T-helper 1 cell treated with Interleukin-12 subunit alpha and Interleukin-12 subunit beta and Interleukin-4 antibody, amounts not matched to agents 30 ng/mL and 1 ng/mL, for 36 hours (primary cell): ENCODE data around the gene KRT13. TPM values are rescaled to one million over a fixed set of nuclear protein-coding genes. Genes with fewer than 3 reads are reported as not detected.

Experiments
- intact Hi-C: fragments of 100-400 bp; cut with micrococcal nuclease; formaldehyde crosslinking; loops from one replicate; pipeline ENCODE4 v1.15.1; 2024
- total RNA-seq: library from RNA; stranded (reverse); gene quantifications from 2 replicates; pipeline ENCODE4 v1.2.3, GENCODE V29; 2022

Gene KRT13
- total RNA-seq, 1 donor from 2014 or later = not detected

DNA sequence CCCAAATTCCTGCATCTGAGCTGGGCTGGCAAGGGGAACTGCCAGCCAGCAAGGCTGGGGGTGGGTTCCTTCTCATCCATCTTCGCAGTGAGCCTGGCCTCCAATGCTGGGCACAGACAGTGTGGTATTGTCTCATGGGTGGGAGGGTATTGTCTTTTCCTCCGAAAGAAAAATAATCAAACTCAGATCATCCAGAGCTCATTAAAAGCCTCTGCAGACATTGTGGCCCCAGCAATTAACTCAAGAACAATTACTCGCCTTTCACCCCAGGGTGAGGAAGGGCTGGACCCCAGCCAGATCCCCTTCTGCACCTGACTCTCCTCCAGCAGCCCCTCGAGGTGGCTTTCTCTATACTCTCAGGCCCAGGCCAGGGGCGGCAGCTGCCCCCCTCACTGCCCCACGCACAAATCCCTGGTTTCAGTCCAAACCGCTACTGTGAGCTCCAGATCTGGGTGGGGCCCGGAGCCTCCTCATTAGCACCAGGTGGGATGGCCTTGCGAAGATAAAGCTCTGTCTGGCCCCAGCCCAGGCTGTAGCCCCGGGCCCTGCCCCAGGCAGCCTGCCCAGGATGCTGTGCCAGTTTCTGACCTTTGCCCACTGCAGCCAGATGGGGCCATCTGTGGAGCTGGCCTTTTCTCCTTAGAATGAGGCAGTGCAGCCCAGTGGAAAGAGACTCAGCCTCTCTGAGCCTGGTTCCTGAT is 15.6 kb upstream of the KRT13 start:
- intact Hi-C loops = no loop called here

DNA sequence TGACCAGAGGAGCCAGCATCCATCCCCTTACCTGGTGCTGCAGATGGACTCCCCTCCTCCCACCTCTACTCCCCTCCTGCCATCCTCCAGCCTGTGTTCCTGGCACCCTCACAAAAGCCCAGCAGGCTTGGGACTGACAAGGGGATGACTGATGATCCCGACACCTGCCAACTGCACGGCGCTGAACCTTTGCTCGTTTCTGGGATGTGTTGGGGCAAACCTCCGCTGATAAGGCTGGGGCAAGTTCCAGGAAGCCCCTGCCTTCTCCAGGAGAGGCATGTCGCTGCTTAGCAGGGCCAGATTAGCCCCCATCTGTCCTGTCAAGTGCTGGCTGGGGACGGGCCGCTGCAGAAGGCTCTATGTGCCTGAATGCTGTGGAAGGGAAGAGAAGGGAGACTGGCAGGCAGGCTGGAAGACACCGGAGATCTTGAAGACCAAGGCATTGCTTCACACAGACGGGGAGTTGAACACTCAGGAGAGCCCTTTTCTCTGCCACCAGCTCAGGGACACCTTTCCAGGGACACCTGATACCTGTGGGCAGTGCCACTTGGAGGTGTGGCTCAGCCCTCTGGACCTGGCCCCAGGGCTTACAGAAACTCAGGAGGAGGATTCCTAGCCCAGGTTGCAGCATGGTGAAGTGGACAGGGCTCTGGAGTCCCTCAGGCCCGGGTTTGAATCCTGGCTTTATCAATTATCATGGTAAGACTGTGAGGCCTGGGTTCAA is 14.3 kb upstream of the KRT13 start:
- intact Hi-C loops = no loop called here

DNA sequence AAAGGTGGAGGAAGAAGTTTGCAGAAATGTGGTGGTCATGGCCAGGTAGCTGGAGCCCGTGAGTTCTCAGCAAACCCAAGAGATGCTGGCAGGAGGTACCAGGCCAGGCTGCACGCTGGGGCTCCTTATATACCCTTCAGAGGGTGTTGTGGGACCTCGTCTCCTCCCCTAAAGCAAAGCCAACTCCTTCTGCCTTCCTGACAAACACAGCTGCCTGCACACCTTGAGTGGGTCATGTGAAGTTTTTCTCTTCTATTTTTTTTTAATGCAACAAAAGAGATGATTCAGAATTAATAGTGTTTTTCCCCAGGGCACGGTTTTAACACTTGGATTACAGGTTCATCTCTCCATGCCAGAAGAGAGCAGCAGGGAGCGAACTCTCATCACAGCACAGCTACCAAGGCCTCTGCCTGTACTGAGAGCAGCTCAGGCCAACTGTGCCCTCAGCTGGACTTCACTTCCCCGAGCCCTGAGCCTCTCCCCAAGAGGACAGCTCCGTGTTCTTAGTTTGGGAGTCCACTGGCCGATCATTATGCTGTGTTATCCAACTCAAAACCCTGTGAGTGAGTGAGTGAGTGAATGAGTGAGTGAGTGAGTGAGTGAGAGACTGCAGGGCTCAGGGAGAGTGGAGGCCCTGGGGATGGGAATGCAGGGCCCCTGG is 13.5 kb upstream of the KRT13 start, which contains the start of gene KRT15:
Gene KRT15 (minus strand): TSS at position 102 of the 661 bp plus-strand sequence. CDS start 63 bp downstream, at position 39.
- intact Hi-C loops = no loop called here

DNA sequence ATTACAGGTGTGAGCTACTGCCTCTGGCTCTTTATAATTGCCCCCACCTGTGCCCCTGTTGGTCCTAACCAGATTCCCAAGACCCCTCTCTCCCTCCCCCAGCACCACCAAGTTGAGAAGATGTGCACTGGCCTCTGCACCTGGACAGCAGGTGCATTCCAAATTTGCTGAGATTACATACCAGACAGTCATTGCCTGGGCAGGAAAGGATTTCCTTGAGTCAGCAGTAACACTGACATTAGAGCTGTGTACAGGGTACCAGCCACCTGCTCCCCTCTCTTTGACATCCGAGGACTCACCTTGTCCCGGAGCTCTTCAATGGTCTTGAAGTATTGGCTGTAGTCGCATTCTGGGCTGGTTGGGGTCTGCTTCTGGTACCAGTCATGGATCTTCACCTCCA is 12.6 kb upstream of the KRT13 start:
- intact Hi-C loops = no loop called here

DNA sequence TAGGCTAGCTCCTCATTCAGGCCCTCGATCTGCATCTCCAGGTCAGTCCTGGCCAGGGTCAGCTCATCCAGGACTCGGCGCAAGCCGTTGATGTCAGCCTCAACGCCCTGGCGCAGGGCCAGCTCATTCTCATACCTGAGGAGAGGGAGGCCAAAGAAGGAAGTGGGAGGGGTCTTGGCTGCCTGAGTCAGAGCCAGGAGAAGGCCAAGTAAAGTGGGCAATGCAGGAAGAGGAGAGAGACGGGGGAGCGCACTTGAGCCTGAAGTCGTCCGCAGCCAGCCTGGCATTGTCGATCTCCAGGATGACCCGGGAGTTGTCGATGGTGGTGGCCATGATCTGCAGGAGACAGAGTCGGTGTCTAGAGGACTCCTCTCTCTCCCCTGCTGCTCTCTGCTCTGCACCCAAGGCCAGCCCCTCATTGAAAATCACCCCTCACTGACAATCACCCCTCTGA is 11.4 kb upstream of the KRT13 start:
- intact Hi-C loops = no loop called here

DNA sequence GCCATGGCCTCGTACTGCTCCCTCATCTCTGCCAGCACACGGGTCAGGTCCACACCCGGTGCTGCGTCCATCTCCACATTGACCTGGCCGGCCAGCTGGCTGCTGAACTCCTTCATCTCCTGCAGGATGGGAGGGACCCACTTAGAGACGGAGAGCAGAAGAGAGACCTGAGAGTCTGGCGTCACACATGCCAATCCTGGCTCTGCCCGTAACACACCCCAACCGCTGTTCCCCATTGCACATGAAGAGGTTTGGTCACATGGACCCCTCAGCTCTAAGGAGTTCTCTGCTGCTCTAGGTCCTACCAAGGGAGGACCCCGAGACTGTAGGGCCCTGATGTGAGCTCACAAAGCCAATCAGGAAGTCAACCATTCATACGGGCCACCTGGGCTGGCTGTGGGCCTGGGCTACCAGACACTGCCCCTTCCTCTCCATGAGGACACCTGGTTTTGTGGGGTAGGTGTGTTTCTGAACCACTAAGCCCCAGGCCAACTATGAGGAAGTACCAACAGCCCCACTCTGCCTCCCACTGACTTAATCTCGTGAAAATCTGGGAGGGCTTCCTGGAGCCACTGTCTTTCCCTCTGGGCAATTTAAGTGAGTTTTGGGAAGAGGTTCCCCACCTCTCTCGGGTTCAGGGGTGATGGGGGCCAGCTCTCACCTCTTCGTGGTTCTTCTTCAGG is 10.9 kb upstream of the KRT13 start:
- intact Hi-C loops = no loop called here

DNA sequence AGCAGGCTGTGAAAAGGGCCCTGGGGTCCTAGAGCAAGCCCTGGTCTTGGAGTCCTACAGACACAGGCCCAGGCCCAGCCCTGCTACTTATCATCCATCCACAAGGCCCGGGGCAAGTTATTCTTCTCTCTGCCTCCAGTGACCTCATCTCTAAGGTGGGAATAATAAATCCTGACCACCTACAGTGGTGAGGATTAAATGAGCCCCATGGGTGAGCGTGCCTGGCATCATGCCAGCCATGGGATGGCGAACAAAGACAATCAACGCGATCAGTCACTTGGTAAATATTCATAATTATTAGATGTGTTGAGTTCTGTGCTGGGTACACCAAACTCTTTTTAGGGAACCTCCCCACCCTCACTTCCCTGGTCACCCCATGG is 7.7 kb upstream of the KRT13 start:
- intact Hi-C loops = no loop called here

DNA sequence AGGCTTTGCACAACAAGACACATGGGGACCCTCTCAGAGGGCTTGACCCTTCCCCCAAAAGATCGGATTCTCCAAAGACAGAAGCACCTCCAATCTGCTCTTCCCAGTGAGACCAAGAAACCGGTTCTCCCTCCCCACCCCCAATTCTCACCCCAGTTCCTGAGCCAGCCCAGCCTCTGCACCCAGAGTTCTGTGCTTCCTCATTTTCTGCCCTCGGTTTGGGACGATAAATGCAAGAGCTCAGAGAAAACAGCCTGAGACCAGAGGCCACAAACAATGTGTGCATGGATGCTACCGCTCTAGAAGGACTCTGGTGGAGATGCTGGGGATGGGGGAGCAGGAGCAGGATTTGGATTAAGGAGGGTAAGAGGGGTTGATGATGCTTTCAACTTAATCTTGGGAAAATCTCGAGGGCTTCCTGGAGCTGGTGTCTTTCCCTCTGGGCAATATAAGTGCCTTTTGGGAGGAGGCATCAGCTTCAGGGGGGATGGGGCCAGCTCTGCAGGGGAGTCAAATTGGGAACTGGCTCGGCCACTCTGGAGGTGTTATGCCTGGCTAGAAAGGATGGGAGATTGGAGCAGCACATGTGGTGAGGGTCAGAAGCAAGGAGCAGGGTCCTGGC is 7.2 kb upstream of the KRT13 start:
- intact Hi-C loops = no loop called here

DNA sequence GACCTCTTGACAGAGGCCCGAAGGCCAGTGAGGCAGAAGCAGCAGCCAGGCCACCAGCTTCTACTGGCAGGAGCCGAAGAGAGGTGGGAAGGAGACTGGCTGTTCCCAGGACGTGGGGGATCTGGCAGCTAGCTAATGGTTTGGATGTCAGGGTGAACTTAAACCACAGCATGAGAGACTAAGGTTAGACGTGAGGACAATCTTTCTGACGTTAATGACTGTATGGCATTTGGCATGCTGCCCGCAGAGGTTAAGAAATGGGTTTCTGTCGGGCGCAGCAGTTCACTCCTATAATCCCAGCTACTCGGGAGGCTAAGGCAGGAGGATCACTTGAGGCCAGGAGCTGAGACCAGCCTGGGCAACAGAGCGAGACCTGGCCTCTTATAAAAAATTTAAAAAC is 6.3 kb upstream of the KRT13 start:
- intact Hi-C loops = no loop called here

DNA sequence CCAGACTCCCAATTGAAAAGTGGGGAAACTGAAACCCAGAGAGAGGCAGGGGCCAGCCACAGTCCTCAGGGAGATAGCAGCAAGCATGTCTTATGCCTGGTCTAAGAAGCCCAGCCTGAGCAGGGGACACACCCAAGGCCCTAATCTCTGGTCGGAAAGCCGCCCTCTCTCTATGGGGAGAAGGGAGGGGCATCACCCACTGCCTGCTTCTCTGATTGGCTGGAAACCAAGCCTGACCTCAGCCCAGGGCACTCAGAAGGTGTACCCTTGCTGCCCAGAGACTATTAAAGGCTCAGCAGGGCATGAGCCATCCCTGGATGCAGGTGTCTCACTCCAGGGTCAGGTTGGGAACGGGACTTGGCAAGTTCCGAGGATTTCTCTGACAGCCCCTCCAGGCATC is 5.7 kb upstream of the KRT13 start:
- intact Hi-C loops = no loop called here

DNA sequence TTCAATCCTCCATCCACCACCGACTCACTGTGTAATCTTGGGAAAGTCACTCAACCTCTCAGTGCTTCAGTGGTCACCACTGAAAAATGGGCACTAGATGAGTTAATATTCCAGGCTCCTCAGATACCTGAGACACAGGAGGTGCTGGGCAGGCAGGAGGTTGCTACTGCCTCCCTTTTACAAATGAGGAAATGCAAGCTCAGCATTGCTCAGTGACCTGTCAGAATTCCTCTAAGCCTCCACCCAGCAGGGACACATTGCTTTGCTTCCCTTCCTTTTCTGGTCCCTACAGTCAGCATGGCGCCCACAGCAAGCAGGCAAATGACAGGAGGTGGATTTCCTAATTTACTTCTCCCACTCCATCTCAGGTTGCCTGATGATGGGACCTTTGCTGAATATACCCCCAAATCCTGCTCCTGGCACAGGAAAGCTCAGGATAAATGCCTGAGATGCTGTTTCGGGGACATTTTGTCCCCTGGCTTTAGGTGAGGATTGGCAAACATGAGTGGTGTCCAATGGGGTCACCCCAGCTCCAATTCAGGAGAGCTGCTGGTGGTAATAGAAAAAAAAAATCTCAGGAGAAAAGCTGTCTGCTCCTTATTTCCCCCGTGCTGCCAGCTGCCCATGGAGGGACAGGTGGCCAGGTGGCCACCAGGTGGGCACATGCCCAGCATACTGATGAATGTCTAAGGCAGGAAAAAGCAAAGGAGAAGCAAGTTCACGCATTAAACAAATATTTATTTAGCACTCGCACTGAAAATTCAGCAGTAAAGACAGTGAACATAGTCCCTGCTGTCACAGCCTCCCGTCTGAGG is 5.0 kb upstream of the KRT13 start:
- intact Hi-C loops = no loop called here

DNA sequence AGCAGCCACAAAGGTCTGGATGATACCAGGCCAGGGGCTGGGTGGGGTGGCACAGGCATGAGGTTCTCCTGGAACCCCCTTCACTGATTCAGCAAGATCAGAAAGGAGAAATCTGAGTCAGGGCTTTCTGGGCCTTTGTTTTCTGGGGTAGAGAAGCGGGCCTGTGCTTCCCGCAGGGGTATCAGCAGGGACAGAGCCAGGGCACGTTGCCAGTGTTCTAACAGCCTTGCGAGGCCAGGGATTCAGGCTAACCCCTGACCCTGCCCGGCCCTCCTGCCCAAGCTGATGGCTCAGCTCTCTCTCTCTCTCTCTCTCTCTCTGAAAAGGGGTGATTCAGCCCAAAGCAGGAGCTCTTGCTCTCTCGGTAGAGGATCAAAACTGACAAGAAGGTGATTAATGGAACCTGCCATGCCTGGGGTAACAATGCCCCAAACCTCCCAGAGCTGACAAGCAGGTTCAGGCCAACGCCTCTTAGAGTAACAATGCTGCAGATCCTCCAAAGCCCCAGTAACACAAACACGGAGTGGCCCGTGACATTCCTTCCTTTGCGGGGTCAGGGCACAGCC is 2.0 kb upstream of the KRT13 start:
- intact Hi-C loops = no loop called here

DNA sequence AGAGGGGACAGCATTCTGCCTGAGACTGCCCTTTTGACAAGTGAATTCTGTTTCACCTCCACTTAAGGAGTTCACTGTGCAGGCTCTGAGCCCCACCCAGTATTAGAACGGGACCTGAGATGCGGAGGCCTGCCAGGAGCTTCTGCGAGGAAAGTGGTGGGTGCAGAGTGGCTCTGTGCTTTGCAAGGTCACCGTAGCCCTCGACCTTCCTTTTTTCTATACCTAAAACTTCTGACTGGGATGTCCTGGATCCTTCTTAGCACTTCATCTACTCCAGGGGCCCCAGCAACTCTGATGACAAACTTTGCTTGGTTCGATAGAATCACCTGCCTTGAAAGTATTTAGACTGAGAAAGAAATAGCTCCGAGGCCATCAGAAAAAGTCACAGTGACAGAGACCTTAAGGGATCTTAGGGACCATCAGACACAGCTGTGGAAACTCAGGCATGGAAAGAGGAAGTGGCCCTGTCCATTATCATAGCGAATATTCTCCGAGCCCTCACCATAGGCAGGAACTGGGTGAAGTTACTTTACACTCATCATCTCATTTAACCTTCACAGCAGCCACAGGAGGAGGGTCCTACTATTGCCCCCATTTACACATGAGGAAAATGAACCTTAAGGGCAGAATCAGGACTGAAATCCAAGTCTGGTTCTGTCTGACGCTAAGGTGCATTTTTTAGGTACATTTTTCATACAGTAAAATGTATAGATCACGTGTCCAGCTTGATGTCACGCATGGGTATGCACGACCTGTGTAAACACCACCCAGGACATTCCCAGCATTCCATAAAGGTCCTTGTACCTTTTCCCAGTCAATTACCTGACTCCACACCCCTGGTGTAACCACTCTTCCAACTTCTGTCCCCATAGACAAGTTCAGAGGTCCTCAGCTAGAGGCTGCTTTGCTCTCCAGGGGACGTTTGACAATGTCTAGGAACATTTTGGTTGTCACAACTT is 676 bp upstream of the KRT13 start:
- intact Hi-C loops = no loop called here

DNA sequence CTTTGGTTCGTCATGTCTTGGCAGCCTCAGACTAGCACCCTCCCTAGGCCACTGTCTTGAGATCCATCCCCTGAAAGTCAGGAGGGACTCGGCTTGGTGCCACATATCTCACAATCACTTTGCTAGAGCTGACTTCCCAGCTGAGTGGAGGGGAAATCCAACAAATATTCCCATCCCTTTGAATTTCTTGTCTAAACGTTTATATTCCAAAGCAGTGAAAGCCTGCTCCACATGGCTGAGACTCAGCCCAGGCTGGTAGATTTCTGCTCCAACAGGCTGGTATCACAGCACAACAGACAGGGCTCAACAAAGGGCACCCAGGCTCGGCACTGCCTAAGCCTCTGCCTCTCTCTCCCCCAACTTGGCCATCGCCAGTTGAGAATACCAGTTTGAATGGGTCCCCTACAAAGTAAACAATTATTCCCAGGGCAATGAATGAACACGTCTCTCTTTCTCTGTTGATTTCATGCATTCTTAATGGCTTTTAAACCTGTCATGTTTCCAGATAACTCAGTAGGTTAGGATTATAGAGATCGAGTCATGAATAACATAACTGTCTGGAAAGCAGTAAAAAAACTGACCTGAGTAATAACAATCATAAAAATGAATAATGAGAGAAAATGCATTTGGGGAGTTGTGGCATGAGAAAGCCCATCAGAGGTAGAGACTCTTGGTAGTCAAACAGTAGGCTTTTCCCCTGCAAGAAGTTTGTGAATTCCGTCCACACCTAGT is 1.0 kb downstream of the KRT13 start:
- intact Hi-C loops = no loop called here

DNA sequence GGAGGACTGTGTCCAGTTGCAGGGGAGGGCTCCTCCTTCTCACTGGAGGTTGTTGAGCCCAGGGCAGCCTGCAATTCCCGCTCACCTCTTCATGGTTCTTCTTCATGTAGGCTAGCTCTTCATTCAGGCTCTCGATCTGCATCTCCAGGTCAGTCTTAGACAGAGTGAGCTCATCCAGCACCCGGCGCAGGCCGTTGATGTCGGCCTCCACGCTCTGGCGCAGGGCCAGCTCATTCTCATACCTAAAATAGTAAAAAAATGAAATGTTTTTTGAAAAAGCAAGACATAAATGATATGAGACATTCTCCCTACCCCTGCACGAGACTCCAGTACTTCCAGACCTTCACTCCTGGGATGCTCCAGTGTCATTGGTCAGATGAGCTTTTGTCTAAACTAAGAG is 2.2 kb downstream of the KRT13 start:
- intact Hi-C loops = no loop called here

DNA sequence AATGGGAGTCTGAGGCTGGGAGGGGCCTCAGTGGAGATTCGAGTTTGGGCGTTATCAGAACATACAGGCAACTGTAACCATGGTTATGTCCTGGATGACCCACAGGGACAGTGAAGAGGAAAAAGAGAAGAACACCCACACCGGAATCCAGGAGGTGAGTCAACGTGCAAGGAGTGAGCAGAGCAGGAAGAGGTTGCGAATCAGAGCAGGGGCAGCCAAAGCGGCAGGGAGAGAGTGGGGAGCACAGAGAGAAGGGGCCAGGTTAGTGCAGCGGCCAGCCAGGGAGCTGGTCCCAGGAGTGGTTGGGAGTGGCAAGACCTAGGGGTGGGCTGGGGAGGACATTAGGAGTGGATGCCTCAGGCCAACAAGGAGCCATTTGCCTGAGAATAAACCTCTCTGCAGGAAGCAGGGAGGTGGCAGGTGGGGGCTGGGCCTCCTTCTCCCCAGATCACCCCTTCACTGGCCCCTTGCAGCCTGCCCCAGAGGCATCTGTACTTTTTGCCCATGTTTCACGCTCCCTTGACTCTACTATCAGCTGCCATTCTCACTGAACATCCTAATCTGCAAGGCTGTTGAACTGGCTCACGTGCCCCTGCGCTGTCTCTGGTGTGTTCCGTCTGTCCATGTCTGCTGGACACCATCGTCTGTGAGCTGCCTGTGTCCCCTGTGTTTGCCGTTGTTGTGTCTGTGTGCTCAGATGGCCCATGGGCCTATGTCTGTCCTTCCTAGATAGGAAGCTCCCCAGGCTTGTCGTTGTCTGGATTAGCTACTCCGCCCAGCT is 5.1 kb downstream of the KRT13 start:
- intact Hi-C loops = no loop called here

DNA sequence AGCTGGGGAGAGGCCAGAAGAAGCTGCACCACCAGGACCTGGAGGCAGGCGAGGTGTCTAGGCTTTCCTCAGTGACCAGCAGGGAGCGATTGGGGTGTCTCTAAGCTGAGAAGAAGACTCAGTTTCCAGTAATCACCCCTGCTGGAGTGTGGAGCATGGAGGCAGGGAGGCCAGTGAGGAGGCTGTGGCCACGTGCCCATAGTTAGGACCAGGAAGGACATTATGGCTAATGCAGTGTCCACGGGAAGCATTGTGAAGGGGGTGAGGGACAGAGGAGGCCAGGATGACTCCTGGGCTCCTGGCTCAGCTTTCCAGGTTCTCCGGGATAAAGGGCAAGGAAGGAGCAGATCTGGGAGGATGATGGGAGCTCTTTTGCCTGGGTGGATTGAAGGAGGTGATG is 5.7 kb downstream of the KRT13 start:
- intact Hi-C loops = loop anchor here (5.0 kb wide), 2 partner anchors 148 to 168 kb away; no protein-coding TSS in a partner anchor
